H9 (cell line): ENCODE results near the gene EPHB2. TPM values are rescaled to one million over a fixed set of nuclear protein-coding genes. Genes with fewer than 3 reads are reported as not detected.

Experiments
- DNase-seq: peaks from one replicate; pipeline ENCODE4 v3.0.0-alpha.2; 2017
- H2AFZ ChIP-seq: one replicate; pipeline ENCODE4 v1.6.1; 2013; ENCODE audit warnings: mild to moderate bottlenecking, low read length, control low read depth, moderate library complexity
- H2AK5ac ChIP-seq: 2 replicates; pipeline ENCODE4 v1.6.1; 2013; ENCODE audit warnings: low read length, control low read depth, mixed read lengths; ENCODE audit not compliant: insufficient read length
- H2BK120ac ChIP-seq: one replicate; pipeline ENCODE4 v1.6.1; 2013; ENCODE audit warnings: low read depth, mild to moderate bottlenecking, low read length, control low read depth, inconsistent platforms; ENCODE audit not compliant: poor library complexity, severe bottlenecking
- H2BK12ac ChIP-seq: 2 replicates; pipeline ENCODE4 v1.6.1; 2013; ENCODE audit warnings: low read length, control low read depth, mixed read lengths, low read depth; ENCODE audit not compliant: insufficient read length
- H2BK15ac ChIP-seq: 2 replicates; pipeline ENCODE4 v1.6.1; 2013; ENCODE audit warnings: low read depth, low read length, control low read depth
- H2BK20ac ChIP-seq: one replicate; pipeline ENCODE4 v1.6.1; 2013; ENCODE audit warnings: low read depth, mild to moderate bottlenecking, low read length, control low read depth, inconsistent platforms; ENCODE audit not compliant: poor library complexity, severe bottlenecking
- H2BK5ac ChIP-seq: 2 replicates; pipeline ENCODE4 v1.6.1; 2013; ENCODE audit warnings: low read length, control low read depth, mixed read lengths; ENCODE audit not compliant: insufficient read length
- H3K14ac ChIP-seq: 2 replicates; pipeline ENCODE4 v1.6.1; 2013; ENCODE audit warnings: low read length, control low read depth; ENCODE audit not compliant: insufficient read depth
- H3K18ac ChIP-seq: 2 replicates; pipeline ENCODE4 v1.6.1; 2013; ENCODE audit warnings: low read depth, mild to moderate bottlenecking, mixed read lengths, low read length, control low read depth; ENCODE audit not compliant: insufficient read length
- H3K23ac ChIP-seq: 2 replicates; pipeline ENCODE4 v1.6.1; 2013; ENCODE audit warnings: low read length, control low read depth, mixed read lengths, low read depth; ENCODE audit not compliant: insufficient read length
- H3K23me2 ChIP-seq: 2 replicates; pipeline ENCODE4 v1.6.1; 2013; ENCODE audit warnings: low read depth, mild to moderate bottlenecking, mixed read lengths, low read length, control low read depth; ENCODE audit not compliant: insufficient read length, poor library complexity, severe bottlenecking
- H3K27ac ChIP-seq: 2 replicates; pipeline ENCODE4 v1.5.1; 2013; ENCODE audit warnings: low read length, control low read depth, mixed read lengths, low read depth; ENCODE audit not compliant: insufficient read length
- H3K27me3 ChIP-seq: 2 replicates; pipeline ENCODE4 v1.6.1; 2013; ENCODE audit warnings: low read length, control low read depth, inconsistent platforms; ENCODE audit not compliant: insufficient read depth
- H3K4ac ChIP-seq: 2 replicates; pipeline ENCODE4 v1.6.1; 2013; ENCODE audit warnings: low read depth, mild to moderate bottlenecking, control low read depth, inconsistent platforms, low read length, moderate library complexity
- H3K4me1 ChIP-seq: 2 replicates; pipeline ENCODE4 v1.6.1; 2013; ENCODE audit warnings: low read length, control low read depth, inconsistent platforms; ENCODE audit not compliant: insufficient read depth
- H3K4me2 ChIP-seq: 2 replicates; pipeline ENCODE4 v1.6.1; 2013; ENCODE audit warnings: low read length, control low read depth, mixed read lengths; ENCODE audit not compliant: insufficient read length, insufficient read depth
- H3K56ac ChIP-seq: 2 replicates; pipeline ENCODE4 v1.6.1; 2013; ENCODE audit warnings: low read depth, mild to moderate bottlenecking, mixed read lengths, low read length, control low read depth; ENCODE audit not compliant: insufficient read length
- H3K79me1 ChIP-seq: 2 replicates; pipeline ENCODE4 v1.6.1; 2013; ENCODE audit warnings: low read depth, mild to moderate bottlenecking, moderate library complexity, low read length, control low read depth, inconsistent platforms; ENCODE audit not compliant: insufficient read depth, poor library complexity, severe bottlenecking
- H3K79me2 ChIP-seq: 2 replicates; pipeline ENCODE4 v1.6.1; 2013; ENCODE audit warnings: low read length, control low read depth, inconsistent platforms; ENCODE audit not compliant: insufficient read depth
- H3K9ac ChIP-seq: 2 replicates; pipeline ENCODE4 v1.6.1; 2013; ENCODE audit warnings: low read length, control low read depth, mixed read lengths; ENCODE audit not compliant: insufficient read length; ENCODE audit errors: extremely low read depth
- H3K9me3 ChIP-seq: one replicate; pipeline ENCODE4 v1.6.1; 2013; ENCODE audit warnings: low read depth, low read length, inconsistent platforms; ENCODE audit not compliant: control insufficient read depth
- H3T11ph ChIP-seq: one replicate; pipeline ENCODE4 v1.6.1; 2013; ENCODE audit warnings: mild to moderate bottlenecking, low read length, control low read depth, inconsistent platforms
- H4K20me1 ChIP-seq: one replicate; pipeline ENCODE4 v1.6.1; 2013; ENCODE audit not compliant: control insufficient read depth, insufficient read length, insufficient read depth
- H4K5ac ChIP-seq: 2 replicates; pipeline ENCODE4 v1.6.1; 2013; ENCODE audit warnings: low read depth, mild to moderate bottlenecking, mixed read lengths, low read length, control low read depth; ENCODE audit not compliant: insufficient read length
- H4K8ac ChIP-seq: replicated peaks from 2 replicates; pipeline ENCODE4 v1.6.1; 2013; ENCODE audit warnings: low read length, control low read depth, mixed read lengths, low read depth; ENCODE audit not compliant: insufficient read length
- H4K91ac ChIP-seq: 2 replicates; pipeline ENCODE4 v1.6.1; 2013; ENCODE audit warnings: low read depth, mild to moderate bottlenecking, moderate library complexity, mixed read lengths, low read length, control low read depth; ENCODE audit not compliant: insufficient read length
- H3K27ac Mint-ChIP-seq, 3 experiments: 2 replicates in 2 of 3; 3 replicates in 1 of 3; pipeline ENCODE4 v1.8.0; 2020 to 2021; ENCODE audit warnings: mixed read lengths in 3 of 3, mild to moderate bottlenecking in 1 of 3, moderate library complexity in 1 of 3
- H3K27me3 Mint-ChIP-seq: 2 replicates; pipeline ENCODE4 v1.8.0; 2021; ENCODE audit warnings: low read depth, mild to moderate bottlenecking, moderate library complexity, mixed read lengths
- H3K36me3 Mint-ChIP-seq, 3 experiments: 2 replicates in 2 of 3; 3 replicates in 1 of 3; pipeline ENCODE4 v1.8.0; 2020 to 2021; ENCODE audit warnings: low read depth in 3 of 3, mixed read lengths in 3 of 3; ENCODE audit not compliant: insufficient read depth in 1 of 3
- H3K4me1 Mint-ChIP-seq, 2 experiments: 2 replicates each; pipeline ENCODE4 v1.8.0; 2020; ENCODE audit warnings: mixed read lengths in 2 of 2
- H3K4me3 Mint-ChIP-seq, 2 experiments: 2 replicates in 1 of 2; 3 replicates in 1 of 2; pipeline ENCODE4 v1.8.0; 2020 to 2021; ENCODE audit warnings: mild to moderate bottlenecking in 2 of 2, mixed read lengths in 2 of 2, moderate library complexity in 1 of 2
- H3K9me3 Mint-ChIP-seq, 2 experiments: 2 replicates in 1 of 2; 3 replicates in 1 of 2; pipeline ENCODE4 v1.8.0; 2020; ENCODE audit warnings: mild to moderate bottlenecking in 2 of 2, mixed read lengths in 2 of 2, moderate library complexity in 1 of 2
- WGBS: extraction: QIAGEN DNeasy Blood & Tissue Kit; methylation state at CpG from one replicate; pipeline ENCODE4 v1.1.7; 2013; ENCODE audit warnings: missing lambda C conversion rate, low lambda C conversion rate, mixed read lengths; ENCODE audit not compliant: insufficient read length; ENCODE audit errors: extremely low coverage; 5-methylcytosine and 5-hydroxymethylcytosine counted together
- total RNA-seq: library from RNA; stranded (reverse); gene quantifications from 2 replicates; pipeline ENCODE4 v1.2.1, GENCODE V29; 2021
- TF ChIP-seq, protein P1 (sequence below): fragments of 200-600 bp; sonication (generic); conservative IDR thresholded peaks from 3 replicates; pipeline ENCODE4 v1.8.0; 2021; ENCODE audit warnings: antibody characterized with exemption, mild to moderate bottlenecking

Gene EPHB2
- total RNA-seq, 1 experiment from 2014 or later = 9.5 TPM

DNA sequence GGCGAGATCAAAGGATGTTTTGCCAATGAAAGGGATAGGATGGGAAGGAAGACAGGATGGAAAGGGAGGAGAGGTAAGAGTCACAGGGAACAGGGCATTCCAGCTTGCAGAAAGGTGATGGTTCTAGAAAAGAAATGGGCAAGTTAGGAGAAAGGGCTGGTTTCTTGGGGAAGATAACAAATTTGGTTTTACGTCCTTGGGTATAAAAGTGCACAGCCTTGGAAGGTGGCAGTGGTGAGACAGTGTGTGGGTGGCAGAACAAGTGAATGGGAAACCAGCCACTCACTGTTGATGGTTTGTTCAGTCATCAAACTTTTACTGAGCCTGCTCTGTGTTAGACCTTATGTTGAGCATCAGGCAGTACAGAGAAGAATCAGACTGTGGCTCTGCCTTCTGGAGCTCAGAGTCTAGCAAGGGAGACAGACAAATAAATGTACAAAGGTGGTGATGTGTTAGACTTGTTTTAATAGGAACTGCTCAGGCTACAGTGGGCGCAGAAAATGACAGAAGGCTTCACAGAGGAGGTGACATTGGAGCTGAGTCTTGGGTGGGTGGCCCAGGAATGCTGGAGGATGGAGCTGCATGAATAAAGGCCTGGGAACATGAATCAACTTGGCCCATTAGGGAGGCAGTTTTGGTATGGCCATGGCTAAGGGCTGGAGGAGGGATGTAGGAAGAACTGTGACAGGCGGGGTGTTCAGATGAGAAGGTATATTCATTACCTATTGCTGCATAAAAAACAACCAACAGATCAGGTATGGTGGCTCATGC, 76.3 kb downstream of the EPHB2 start:
- Mint-ChIP-seq H3K36me3 (no peaks in the 10 kb centered on the region; a peak in 1 of 7 replicates), H3K27me3 (no peaks in the 10 kb centered on the region), H3K9me3 (no peaks in the 10 kb centered on the region), H3K4me3 (no peak overlapping the region), H3K27ac (peak overlapping the region in 1 of 3 experiments; percentile 77; a peak in 2 of 7 replicates), H3K4me1 (peaks cover 28 to 43% of the 10 kb centered on the region in 2 experiments)
- H4K20me1 ChIP-seq = no peaks in the 10 kb centered on the region
- H2AFZ ChIP-seq = no peak overlapping the region
- no peak overlapping the region for H2BK5ac ChIP-seq
- no peak overlapping the region for H3K56ac ChIP-seq
- H3K4ac ChIP-seq = no peak overlapping the region
- no peak overlapping the region for H3K14ac ChIP-seq
- H2BK12ac ChIP-seq = no peak overlapping the region
- no peaks in the 10 kb centered on the region for H3K27me3 ChIP-seq
- no peaks in the 10 kb centered on the region for H3K9me3 ChIP-seq
- DNase-seq = no peak
- no peak overlapping the region for H2BK120ac ChIP-seq
- H3T11ph ChIP-seq = no peak overlapping the region
- no peaks in the 10 kb centered on the region for H3K79me2 ChIP-seq
- H3K79me1 ChIP-seq = no peaks in the 10 kb centered on the region
- no peak overlapping the region for H4K5ac ChIP-seq
- peaks cover 4% of the 10 kb centered on the region; the same call in 1 of the 2 replicates for H3K4me1 ChIP-seq
- H4K8ac ChIP-seq = no peak overlapping the region
- H4K91ac ChIP-seq = no peak overlapping the region
- TF ChIP-seq, protein P1, sequence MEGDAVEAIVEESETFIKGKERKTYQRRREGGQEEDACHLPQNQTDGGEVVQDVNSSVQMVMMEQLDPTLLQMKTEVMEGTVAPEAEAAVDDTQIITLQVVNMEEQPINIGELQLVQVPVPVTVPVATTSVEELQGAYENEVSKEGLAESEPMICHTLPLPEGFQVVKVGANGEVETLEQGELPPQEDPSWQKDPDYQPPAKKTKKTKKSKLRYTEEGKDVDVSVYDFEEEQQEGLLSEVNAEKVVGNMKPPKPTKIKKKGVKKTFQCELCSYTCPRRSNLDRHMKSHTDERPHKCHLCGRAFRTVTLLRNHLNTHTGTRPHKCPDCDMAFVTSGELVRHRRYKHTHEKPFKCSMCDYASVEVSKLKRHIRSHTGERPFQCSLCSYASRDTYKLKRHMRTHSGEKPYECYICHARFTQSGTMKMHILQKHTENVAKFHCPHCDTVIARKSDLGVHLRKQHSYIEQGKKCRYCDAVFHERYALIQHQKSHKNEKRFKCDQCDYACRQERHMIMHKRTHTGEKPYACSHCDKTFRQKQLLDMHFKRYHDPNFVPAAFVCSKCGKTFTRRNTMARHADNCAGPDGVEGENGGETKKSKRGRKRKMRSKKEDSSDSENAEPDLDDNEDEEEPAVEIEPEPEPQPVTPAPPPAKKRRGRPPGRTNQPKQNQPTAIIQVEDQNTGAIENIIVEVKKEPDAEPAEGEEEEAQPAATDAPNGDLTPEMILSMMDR = no peak
- no peak overlapping the region for H2AK5ac ChIP-seq
- no peak overlapping the region for H3K4me2 ChIP-seq
- no peak overlapping the region for H3K18ac ChIP-seq
- no CpG with 5 or more reads among the region's 4 CpGs for WGBS
- H2BK15ac ChIP-seq = no peak overlapping the region
- H3K23me2 ChIP-seq = no peaks in the 10 kb centered on the region
- H3K27ac ChIP-seq = no peak overlapping the region
- no peak overlapping the region for H3K9ac ChIP-seq
- H2BK20ac ChIP-seq = no peak overlapping the region
- no peak overlapping the region for H3K23ac ChIP-seq
